GM06990 (cell line): ENCODE measurements around the gene PANK2.

Experiments used
- DNase-seq: peaks from one replicate; pipeline ENCODE4 v3.0.0-alpha.2; 2011; ENCODE audit not compliant: insufficient read length; ENCODE audit errors: extremely low read depth
- H3K27me3 ChIP-seq: replicated peaks from 2 replicates; pipeline ENCODE4 v1.6.0; 2011; ENCODE audit warnings: low read length; ENCODE audit not compliant: control insufficient read depth, insufficient read depth
- H3K36me3 ChIP-seq: 2 replicates; pipeline ENCODE4 v1.5.1; 2011; ENCODE audit warnings: low read length; ENCODE audit not compliant: control insufficient read depth, insufficient read depth
- H3K4me3 ChIP-seq: replicated peaks from 2 replicates; pipeline ENCODE4 v1.5.1; 2011; ENCODE audit warnings: low read depth, mild to moderate bottlenecking, control low read depth, low read length
- TF ChIP-seq, protein P1 (sequence below): IDR thresholded peaks from 2 replicates; pipeline ENCODE4 v1.5.1; 2011; ENCODE audit warnings: low read length, control low read depth, mild to moderate bottlenecking, inconsistent platforms; ENCODE audit not compliant: insufficient read depth, poor library complexity, severe bottlenecking

Gene PANK2

GRCh38 chr20:3846740-3847428 is 42.3 kb upstream of the PANK2 start, which contains the start of gene MAVS:
Gene MAVS (plus strand): TSS chr20:3846834. CDS start chr20:3854625, 7,791 bp downstream.
- H3K4me3 ChIP-seq: peak within 1 kb of the TSS; percentile 96
- no peaks in the 10 kb centered on the region for H3K27me3 ChIP-seq
- TF ChIP-seq, protein P1, sequence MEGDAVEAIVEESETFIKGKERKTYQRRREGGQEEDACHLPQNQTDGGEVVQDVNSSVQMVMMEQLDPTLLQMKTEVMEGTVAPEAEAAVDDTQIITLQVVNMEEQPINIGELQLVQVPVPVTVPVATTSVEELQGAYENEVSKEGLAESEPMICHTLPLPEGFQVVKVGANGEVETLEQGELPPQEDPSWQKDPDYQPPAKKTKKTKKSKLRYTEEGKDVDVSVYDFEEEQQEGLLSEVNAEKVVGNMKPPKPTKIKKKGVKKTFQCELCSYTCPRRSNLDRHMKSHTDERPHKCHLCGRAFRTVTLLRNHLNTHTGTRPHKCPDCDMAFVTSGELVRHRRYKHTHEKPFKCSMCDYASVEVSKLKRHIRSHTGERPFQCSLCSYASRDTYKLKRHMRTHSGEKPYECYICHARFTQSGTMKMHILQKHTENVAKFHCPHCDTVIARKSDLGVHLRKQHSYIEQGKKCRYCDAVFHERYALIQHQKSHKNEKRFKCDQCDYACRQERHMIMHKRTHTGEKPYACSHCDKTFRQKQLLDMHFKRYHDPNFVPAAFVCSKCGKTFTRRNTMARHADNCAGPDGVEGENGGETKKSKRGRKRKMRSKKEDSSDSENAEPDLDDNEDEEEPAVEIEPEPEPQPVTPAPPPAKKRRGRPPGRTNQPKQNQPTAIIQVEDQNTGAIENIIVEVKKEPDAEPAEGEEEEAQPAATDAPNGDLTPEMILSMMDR: peak; percentile 19
- no peaks in the 10 kb centered on the region for H3K36me3 ChIP-seq
- DNase-seq: peak; percentile 90

- Histone ChIP-seq H3K36me3 (no peaks in the 10 kb centered on the region), H3K27me3 (no peaks in the 10 kb centered on the region), H3K4me3 (peak overlapping the region; percentile 96)
- TF ChIP-seq, protein P1: no peak
- DNase-seq: no peak
Observed at GRCh38 chr20:3847429-3847940, 41.7 kb upstream of the PANK2 start.

- Histone ChIP-seq H3K27me3 (no peaks in the 10 kb centered on the region), H3K4me3 (no peak overlapping the region), H3K36me3 (no peaks in the 10 kb centered on the region)
- TF ChIP-seq, protein P1: no peak
- no peak for DNase-seq
Observed at GRCh38 chr20:3848565-3848964, 40.6 kb upstream of the PANK2 start.

GRCh38 chr20:3854462-3854871 is 34.7 kb upstream of the PANK2 start:
- peaks cover 16% of the 10 kb centered on the region for H3K36me3 ChIP-seq
- TF ChIP-seq, protein P1: no peak
- H3K27me3 ChIP-seq: no peaks in the 10 kb centered on the region
- no peak for DNase-seq
- no peak overlapping the region for H3K4me3 ChIP-seq

- Histone ChIP-seq H3K4me3 (no peak overlapping the region), H3K27me3 (no peaks in the 10 kb centered on the region), H3K36me3 (peaks cover 27% of the 10 kb centered on the region)
- no peak for DNase-seq
- TF ChIP-seq, protein P1: no peak
Observed at GRCh38 chr20:3857405-3857804, 31.8 kb upstream of the PANK2 start.
